CD4-positive, alpha-beta T cell treated with Interleukin-12 subunit alpha and Interleukin-12 subunit beta, for 1 hour (primary cell): ENCODE measurements around the gene UTS2B.
A peak's percentile ranks its signal among the peaks of the same experiment; 100 is the strongest.
"Not testable (repeated sequence)": the region's sequence is repeated elsewhere in the genome, so short reads cannot be mapped to it uniquely, and the experiment has no call there.

Experiments used
- DNase-seq: peaks from one replicate; pipeline ENCODE4 v3.0.0-alpha.2; 2020

Gene UTS2B

GRCh38 chr3:191320316-191320715 lies 10.0 kb downstream of the UTS2B start:
- DNase-seq: no peak

GRCh38 chr3:191316876-191317603 lies 13.3 kb downstream of the UTS2B start:
- no peak for DNase-seq

DNA sequence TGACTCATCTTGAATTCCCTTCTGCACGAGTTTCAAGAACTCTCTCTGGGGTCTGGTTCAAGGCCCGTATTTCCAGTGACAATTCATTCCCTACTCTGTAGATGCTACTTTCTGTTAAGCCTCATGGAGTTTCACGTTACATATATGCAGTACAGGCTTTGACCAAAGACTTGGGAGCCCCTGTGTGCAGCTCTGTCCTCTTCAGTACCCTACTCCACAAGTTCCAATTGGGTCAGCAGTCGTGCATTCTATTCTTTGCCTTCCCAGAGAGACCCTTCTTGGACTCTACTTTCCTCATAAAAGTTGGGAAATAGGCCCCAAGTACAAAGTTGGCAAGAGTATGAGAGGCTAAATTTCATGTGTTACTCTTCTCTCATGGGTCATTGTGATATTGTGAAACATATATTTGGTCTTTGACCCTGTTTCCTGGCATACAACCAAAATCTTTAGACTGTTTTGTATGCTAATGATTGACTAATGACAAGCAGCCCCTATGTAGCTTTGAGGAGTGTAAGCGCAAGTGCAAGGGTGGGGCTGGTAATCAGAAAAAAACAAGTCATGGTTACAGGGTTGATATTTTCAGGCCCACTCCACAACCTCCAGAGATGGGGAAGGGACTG lies 16.1 kb downstream of the UTS2B start:
- DNase-seq: no peak

DNA sequence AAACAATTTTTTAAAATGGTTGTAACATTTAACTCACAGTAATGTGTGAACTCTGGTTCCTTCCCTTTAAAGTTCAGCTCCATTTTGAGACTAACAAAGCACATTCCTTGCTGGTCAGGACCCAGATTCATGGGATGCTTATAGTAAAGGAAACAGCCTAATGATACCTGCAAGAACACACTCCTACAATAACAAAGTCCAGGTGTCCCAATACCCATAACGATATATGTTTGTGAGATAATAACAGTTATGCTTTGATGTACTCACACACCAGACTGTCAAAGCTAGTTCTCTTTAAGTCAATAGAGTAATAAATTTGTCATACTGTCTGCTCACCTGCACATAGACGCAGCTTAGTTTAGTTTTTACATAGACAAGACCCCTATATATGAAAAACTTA lies 17.0 kb downstream of the UTS2B start:
- no peak for DNase-seq

- DNase-seq: no peak
Observed at GRCh38 chr3:191307341-191307740, 23.0 kb downstream of the UTS2B start.

DNA sequence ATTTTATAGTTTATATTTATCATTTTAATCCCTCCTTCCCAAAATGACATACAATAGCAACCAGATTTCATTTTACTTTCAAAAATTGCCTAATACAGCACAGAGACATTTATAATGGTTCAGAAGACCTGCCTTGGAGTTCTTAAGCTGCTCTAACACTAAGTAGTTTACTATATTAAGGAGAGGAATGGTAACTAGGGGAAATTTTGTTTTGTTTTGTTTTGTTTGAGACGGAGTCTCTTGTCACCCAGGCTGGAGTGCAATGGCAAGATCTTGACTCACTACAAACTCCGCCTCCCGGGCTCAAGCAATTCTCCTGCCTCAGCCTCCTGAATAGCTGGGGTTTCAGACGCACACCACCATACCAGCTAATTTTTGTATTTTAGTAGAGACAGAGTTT lies 23.9 kb downstream of the UTS2B start:
- DNase-seq: no peak

GRCh38 chr3:191303596-191303995 lies 26.7 kb downstream of the UTS2B start:
- DNase-seq: no peak

GRCh38 chr3:191302451-191302850 lies 27.9 kb downstream of the UTS2B start:
- no peak for DNase-seq

GRCh38 chr3:191301782-191302411 lies 28.4 kb downstream of the UTS2B start:
- DNase-seq: no peak

- no peak for DNase-seq
Observed at GRCh38 chr3:191301017-191301416, 29.3 kb downstream of the UTS2B start.

GRCh38 chr3:191300422-191300821 lies 29.9 kb downstream of the UTS2B start:
- DNase-seq: no peak

- no peak for DNase-seq
Observed at GRCh38 chr3:191298846-191299245, 31.5 kb downstream of the UTS2B start.

DNA sequence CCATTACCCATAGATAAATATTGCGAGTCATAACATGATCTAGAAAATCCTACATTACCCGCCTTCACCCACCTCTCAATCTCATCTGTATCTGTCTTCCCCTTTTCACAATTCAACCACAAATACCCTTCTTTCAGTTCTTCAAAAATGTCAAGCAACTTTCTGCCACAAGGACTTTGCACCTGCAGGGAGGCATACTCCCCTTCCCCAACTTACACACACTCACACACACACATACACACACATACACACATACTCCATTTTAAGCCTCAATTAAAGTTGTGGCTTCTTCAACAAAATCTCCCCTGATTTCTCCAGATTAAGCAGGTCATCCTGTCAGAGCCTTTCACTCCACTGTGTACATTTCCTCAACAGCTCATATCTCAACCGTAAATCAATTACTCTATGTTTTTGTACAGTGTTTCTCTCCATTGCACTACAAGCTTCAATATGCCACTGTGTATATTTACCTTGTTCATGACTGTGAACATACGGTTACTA lies 34.2 kb downstream of the UTS2B start:
- DNase-seq: no peak

- no peak for DNase-seq
Observed at GRCh38 chr3:191294291-191294690, 36.0 kb downstream of the UTS2B start.

GRCh38 chr3:191292243-191293015 lies 37.9 kb downstream of the UTS2B start:
- DNase-seq: no peak

DNA sequence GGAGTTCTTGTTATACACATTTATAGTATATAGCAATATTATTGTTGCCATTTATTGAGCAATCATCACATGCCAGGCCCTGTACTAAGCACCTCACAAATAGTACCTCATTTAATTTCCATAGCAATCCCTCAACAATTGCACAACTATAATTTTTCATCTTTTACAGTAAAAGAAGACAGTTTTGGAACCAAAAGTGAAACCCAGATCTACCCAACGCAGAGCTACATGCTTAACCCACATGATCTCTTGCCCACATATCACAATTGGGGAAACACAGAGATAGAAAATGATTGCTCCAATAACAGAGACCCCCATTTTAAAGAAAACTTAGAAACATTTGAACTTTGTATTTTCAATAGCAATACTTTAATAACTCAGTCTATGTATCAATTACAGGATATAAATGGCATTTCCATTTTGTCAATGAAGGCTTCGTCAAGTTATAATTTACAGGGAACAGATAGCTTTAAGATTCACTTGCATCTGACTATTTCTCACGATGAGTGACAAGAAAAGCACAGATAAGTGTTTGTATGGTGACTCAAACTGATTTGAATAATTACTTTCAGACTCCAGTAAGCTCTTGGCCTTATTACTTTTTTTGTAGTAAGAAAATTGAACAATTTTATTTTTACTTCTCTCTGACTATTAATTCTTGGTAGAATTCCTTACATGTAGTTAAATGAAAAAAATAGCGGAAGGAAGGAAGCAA lies 39.9 kb downstream of the UTS2B start:
- DNase-seq: peak; percentile 12

- DNase-seq: no peak
Observed at GRCh38 chr3:191283400-191283799, 46.9 kb downstream of the UTS2B start.

- DNase-seq: no peak
Observed at GRCh38 chr3:191282251-191283185, 47.8 kb downstream of the UTS2B start.

GRCh38 chr3:191280882-191281281 lies 49.4 kb downstream of the UTS2B start:
- no peak for DNase-seq

DNA sequence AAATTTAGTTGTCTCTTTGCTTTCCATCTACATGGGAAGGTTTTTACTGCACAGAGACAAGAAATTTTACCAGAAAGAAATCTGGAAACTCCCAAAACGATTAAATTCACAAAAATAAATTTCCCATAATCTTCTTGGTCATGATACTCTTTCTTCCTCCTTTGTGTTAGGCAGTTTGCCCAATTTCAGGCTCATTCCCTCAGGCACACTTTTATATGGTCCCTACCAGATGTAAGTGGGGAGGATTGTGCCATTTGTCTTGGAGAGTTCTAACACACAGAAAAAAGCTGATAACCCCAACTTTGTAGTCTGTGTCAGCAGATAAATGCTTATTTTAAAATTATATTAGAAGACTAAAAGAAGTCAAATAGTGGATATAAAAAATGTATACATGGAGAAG lies 50.2 kb downstream of the UTS2B start:
- no peak for DNase-seq

DNA sequence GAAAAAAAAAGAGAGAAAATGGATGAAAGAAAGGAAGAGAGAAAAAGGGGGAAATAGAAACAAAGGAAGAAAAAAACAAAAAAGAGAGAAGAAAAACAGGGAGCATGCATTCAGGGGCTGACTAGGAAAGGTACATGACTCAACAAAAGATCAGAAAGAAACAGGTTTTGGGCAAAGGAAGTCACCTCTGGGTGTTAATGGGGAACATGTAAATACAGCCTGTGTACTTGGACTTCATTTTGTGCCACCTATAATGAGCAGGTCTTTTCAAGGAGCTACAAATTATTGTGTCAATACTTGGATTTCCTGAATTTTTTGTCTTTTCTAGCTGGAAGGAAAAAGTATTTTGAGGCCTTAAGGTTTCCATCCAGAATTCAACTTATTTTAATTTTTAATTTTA lies 54.6 kb downstream of the UTS2B start:
- DNase-seq: no peak

- DNase-seq: not testable (repeated sequence)
Observed at GRCh38 chr3:191275244-191275643, 55.1 kb downstream of the UTS2B start.
